Activated CD4-positive, alpha-beta T cell treated with anti-CD3 and anti-CD28 coated beads, Interleukin-2, amount 10 ng/mL, durations not matched to agents 24 days and 14 days (primary cell): Measurements from ENCODE around the gene CFAP69. TPM values are rescaled to one million over a fixed set of nuclear protein-coding genes. Genes with fewer than 3 reads are reported as not detected.
"Not testable (repeated sequence)": the region's sequence is repeated elsewhere in the genome, so short reads cannot be mapped to it uniquely, and the experiment has no call there.

Experiments used
- DNase-seq: peaks from one replicate; pipeline ENCODE4 v3.0.0; 2022
- H3K27ac Mint-ChIP-seq: one replicate; pipeline ENCODE4 v1.8.0; 2022; ENCODE audit warnings: mild to moderate bottlenecking, mixed read lengths
- H3K27me3 Mint-ChIP-seq: one replicate; pipeline ENCODE4 v1.8.0; 2022; ENCODE audit warnings: mixed read lengths
- H3K36me3 Mint-ChIP-seq: one replicate; pipeline ENCODE4 v1.8.0; 2022; ENCODE audit warnings: low read depth, mild to moderate bottlenecking, mixed read lengths
- H3K4me1 Mint-ChIP-seq: one replicate; pipeline ENCODE4 v1.8.0; 2021; ENCODE audit warnings: mixed read lengths
- H3K4me3 Mint-ChIP-seq: one replicate; pipeline ENCODE4 v1.8.0; 2022; ENCODE audit warnings: mild to moderate bottlenecking, moderate library complexity, mixed read lengths
- H3K9me3 Mint-ChIP-seq: one replicate; pipeline ENCODE4 v1.8.0; 2021; ENCODE audit warnings: mixed read lengths
- intact Hi-C: fragments of 100-400 bp; cut with micrococcal nuclease; formaldehyde crosslinking; loops from one replicate; pipeline ENCODE4 v1.15.1; 2023
- total RNA-seq: library from RNA; stranded (reverse); gene quantifications from 2 replicates; pipeline ENCODE4 v1.2.3, GENCODE V29; 2022

Gene CFAP69
- total RNA-seq, 1 donor from 2014 or later = not detected

DNA sequence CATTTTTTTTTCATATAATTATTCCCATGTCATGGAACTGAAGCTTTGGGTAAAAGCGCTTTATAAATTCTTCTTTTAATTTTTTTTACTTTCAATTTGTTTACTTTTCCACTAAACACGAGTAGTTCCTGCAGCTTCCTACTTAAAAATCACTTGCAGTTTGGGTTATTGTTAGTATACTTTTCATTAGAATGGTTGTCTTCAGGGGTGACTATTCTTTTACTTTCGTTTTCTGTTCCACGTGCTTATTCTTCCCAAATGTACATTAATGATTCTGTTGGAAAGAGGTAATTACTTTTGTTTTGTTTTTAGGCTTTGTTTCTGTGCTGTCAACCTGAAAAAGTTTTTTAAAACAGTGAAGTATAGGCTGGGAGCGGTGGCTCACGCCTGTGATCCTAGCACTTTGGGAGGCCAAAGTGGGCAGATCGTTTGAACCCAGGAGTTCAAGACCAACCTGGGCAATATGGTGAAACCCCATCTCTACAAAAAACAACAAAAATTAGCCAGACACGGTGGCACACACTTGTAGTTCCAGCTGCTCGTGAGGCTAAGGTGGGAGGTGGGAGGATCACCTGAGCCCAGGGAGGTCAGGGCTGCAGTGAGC is 5.2 kb upstream of the CFAP69 start:
- no peak overlapping the region for H3K4me3 Mint-ChIP-seq
- peaks cover 32% of the 10 kb centered on the region for H3K27me3 Mint-ChIP-seq
- intact Hi-C loops = loop anchor here (10.0 kb wide), 1 partner anchor 355 kb away; the partner anchor contains the start of gene CDK14
- H3K27ac Mint-ChIP-seq = no peak overlapping the region
- no peak for DNase-seq
- H3K36me3 Mint-ChIP-seq = no peaks in the 10 kb centered on the region
- H3K9me3 Mint-ChIP-seq = no peaks in the 10 kb centered on the region
- H3K4me1 Mint-ChIP-seq = peaks cover 6% of the 10 kb centered on the region

DNA sequence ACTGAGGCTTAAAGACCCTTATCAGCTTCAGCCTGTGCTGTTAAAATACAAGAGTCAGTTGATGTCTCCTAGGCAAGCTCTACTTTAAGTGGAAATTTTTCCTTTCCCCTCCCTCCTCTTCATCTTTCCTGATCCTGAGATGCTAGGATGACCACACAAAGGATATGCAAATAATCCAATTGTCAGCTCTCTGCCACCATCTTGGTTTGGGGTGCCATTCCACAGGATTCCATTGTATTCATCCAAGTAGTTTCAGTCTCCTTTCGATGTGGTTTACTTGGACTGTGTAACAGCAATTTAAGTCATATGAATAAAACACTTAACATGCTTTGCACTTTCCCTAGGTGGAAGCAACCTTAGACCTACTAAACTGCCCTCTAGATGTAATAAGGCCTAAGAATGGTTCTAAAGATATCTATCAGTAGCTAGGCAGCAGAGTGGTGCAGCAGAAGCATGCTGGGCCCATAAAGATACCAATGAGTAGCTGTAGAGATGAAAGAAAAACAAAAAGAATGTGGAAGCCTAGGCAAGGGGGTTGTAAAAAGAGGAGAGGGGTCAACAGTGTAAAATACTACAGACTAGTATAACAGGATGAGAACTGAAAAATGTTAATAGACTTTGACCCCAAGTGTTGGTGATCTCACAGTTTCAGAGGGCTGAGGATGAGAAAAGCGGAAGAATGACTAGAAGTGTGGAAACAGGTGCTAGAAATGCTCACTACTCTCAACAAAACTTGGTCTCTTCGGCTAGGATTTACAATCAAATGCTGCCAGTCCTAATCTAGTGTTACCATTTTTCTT is 2.4 kb upstream of the CFAP69 start:
- no peak overlapping the region for H3K4me3 Mint-ChIP-seq
- H3K27me3 Mint-ChIP-seq = peaks cover 45% of the 10 kb centered on the region
- peaks cover 12% of the 10 kb centered on the region for H3K4me1 Mint-ChIP-seq
- no peaks in the 10 kb centered on the region for H3K36me3 Mint-ChIP-seq
- DNase-seq = no peak
- no peaks in the 10 kb centered on the region for H3K9me3 Mint-ChIP-seq
- no peak overlapping the region for H3K27ac Mint-ChIP-seq
- intact Hi-C loops = loop anchor here (10.0 kb wide), 1 partner anchor 352 kb away; the partner anchor contains the start of gene CDK14

DNA sequence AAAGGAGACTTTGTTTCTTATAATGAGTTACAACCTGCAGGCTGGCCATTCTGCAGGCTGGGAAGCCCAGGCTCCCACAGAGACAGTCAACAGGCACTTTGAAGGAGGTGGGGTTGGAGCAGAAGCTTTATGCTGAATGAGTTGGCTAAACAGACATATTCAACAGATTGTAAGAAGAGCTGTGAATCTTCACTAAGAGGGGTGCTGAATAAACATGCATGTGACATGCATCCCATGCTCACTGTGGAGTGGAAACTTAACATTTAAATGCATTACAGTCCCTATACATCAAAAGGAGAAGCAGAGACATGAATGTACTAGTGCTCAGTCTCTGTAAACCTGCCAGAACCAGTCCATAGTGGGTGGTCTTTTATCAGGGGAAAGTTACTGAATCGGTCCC is 1.4 kb upstream of the CFAP69 start:
- peaks cover 12% of the 10 kb centered on the region for H3K4me1 Mint-ChIP-seq
- H3K4me3 Mint-ChIP-seq = peak overlapping the region; percentile 6
- peaks cover 42% of the 10 kb centered on the region for H3K27me3 Mint-ChIP-seq
- no peaks in the 10 kb centered on the region for H3K36me3 Mint-ChIP-seq
- no peaks in the 10 kb centered on the region for H3K9me3 Mint-ChIP-seq
- intact Hi-C loops = loop anchor here (10.0 kb wide), 1 partner anchor 351 kb away; the partner anchor contains the start of gene CDK14
- no peak for DNase-seq
- H3K27ac Mint-ChIP-seq = no peak overlapping the region

DNA sequence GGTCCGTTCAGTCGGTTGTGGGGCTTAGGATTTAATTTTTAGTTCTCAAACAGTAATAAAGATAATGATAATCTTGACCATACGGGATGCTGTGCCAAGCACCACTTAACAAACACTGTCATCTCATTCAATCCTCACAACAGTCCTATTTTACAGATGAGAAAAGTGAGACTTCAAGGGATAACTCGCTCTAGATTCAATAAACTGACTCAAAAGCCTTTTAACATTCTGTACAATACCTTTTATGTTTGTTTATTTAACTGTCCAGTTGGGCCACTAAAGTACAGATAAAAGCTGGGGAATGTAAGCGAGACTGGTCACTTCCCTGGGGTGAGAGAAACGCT is 437 bp upstream of the CFAP69 start:
- Mint-ChIP-seq H3K9me3 (no peaks in the 10 kb centered on the region), H3K27me3 (peaks cover 44% of the 10 kb centered on the region), H3K27ac (no peak overlapping the region), H3K4me3 (peak overlapping the region; percentile 85), H3K4me1 (peaks cover 12% of the 10 kb centered on the region), H3K36me3 (no peaks in the 10 kb centered on the region)
- intact Hi-C loops = loop anchor here (2.0 to 10.0 kb wide), 2 partner anchors 66 to 350 kb away; partner anchors contain the start of gene CDK14
- no peak for DNase-seq

DNA sequence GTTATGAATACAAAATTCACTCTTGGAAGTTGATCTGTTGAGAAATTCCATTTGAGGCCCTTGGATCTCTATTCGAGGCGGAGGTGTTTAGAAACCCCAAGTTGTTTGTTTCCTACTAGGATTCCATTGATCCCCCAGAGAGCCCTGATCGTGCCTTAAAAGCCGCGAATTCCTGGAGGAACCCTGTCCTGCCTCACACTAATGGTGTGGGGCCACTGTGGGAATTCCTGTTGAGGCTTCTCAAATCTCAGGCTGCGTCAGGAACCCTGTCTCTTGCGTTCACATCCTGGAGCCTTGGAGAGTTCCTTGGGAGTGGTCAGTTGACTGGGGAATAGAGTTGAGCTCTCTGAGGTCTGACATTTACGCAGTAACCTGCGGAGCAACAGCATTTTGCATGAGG is 1.2 kb downstream of the CFAP69 start:
- H3K4me3 Mint-ChIP-seq = peak overlapping the region; percentile 85

DNA sequence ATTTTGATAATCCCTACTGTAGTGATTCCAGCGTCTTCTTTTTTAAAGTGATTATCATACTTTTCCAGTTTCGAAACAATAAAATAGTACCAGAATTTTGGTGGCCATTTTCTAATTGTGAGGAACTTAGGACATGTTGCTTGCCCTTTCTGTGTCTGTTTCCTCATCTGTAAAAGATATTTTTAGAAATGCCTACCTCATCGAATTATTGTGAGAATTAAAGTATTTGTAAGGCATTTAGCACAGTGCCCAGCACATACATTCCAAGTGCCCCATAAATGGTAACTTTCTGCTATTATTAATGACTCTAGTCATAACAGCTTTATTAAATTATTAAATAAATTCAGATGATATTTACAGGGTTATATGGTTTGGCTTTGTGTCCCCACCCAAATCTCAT is 3.7 kb downstream of the CFAP69 start:
- H3K4me1 Mint-ChIP-seq = peaks cover 10% of the 10 kb centered on the region

More for the DNA sequence above, 1.2 kb downstream of the CFAP69 start:
- no peak for DNase-seq
- no peak overlapping the region for H3K27ac Mint-ChIP-seq
- H3K9me3 Mint-ChIP-seq = no peaks in the 10 kb centered on the region
- H3K27me3 Mint-ChIP-seq = peaks cover 51% of the 10 kb centered on the region
- intact Hi-C loops = loop anchor here (5.0 to 10.0 kb wide), 2 partner anchors 94 to 349 kb away; partner anchors contain the start of genes CDK14 and STEAP1
- no peaks in the 10 kb centered on the region for H3K36me3 Mint-ChIP-seq
- peaks cover 10% of the 10 kb centered on the region for H3K4me1 Mint-ChIP-seq

DNA sequence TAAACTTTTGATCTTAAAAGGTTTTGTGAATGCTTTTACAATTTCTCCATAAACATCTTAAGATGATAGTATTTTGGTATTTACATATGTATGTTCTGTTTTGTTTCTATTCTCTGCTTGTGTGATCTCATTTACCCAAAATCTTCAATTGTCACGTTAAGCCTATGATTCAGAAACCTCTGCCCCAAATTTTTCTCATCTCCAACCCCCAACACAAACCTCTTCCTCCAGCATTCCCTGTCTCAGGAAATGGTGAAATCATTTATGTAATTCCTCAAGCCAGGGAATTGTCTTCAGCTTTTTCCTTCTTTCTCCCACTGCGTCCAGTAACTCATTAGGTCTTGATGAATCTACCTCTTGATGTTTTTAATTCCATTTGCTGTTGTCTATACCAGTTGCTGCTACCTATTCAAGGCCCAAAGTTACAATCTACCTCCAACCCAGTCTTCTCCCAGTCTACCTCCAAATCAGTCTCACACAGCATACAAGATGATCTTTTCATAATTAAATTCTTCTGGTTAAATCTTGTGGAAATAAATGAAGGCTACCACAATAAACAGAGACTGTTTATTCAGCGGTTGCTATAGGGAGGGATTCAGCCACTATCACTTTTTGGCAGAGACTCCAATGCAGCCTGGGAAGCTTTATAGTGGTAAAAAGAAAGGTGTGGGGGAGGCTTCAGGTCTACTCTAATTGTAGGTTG is 5.8 kb downstream of the CFAP69 start:
- Mint-ChIP-seq H3K4me3 (no peak overlapping the region), H3K4me1 (peaks cover 1% of the 10 kb centered on the region), H3K36me3 (no peaks in the 10 kb centered on the region), H3K9me3 (no peaks in the 10 kb centered on the region), H3K27me3 (peaks cover 32% of the 10 kb centered on the region), H3K27ac (no peak overlapping the region)
- DNase-seq = no peak
- intact Hi-C loops = no loop called here

More for the DNA sequence above, 3.7 kb downstream of the CFAP69 start:
- Mint-ChIP-seq H3K27ac (no peak overlapping the region), H3K27me3 (peaks cover 42% of the 10 kb centered on the region), H3K4me3 (no peak overlapping the region), H3K36me3 (no peaks in the 10 kb centered on the region), H3K9me3 (no peaks in the 10 kb centered on the region)
- intact Hi-C loops = loop anchor here (5.0 to 10.0 kb wide), 2 partner anchors 96 to 346 kb away; partner anchors contain the start of genes CDK14 and STEAP1
- DNase-seq = no peak

DNA sequence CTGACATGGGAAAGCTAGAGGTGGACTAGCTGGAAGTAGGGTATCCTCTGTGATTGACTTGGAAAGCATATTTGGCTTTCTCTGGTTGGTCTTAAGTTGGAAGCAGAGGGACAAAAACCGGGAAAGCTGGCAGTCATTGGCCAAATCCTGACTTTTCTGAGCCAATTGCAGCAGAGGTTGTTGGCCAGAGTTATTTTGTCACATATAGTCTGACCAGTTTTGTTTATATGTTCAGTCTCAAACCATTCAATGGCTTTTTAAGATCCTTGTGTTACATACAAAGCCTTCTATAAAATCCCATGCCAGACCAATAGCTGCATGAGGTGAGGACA is 6.3 kb downstream of the CFAP69 start:
- H3K27ac Mint-ChIP-seq = no peak overlapping the region
- H3K27me3 Mint-ChIP-seq = peaks cover 28% of the 10 kb centered on the region
- intact Hi-C loops = no loop called here
- H3K4me1 Mint-ChIP-seq = no peaks in the 10 kb centered on the region
- no peak overlapping the region for H3K4me3 Mint-ChIP-seq
- no peaks in the 10 kb centered on the region for H3K9me3 Mint-ChIP-seq
- no peak for DNase-seq
- no peaks in the 10 kb centered on the region for H3K36me3 Mint-ChIP-seq

DNA sequence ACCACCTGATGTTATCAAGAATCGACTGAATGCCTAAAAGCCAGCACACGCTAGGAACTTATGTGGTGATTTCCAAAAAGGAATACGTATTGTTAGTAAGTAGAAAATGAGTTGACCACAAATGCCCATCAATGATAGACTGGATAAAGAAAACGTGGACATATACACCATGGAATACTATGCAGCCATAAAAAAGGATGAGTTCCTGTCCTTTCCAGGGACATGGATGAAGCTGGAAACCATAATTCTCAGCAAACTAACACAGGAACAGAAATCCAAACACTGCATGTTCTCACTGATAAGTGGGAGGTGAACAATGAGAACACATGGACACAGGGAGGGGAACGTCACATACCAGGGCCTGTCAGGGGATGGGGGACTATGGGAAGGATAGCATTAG is 11.0 kb downstream of the CFAP69 start:
- H3K4me3 Mint-ChIP-seq, H3K4me1 Mint-ChIP-seq, DNase-seq, H3K9me3 Mint-ChIP-seq, H3K36me3 Mint-ChIP-seq, intact Hi-C loops, H3K27ac Mint-ChIP-seq: not testable (repeated sequence)
- H3K27me3 Mint-ChIP-seq = peaks cover 17% of the 10 kb centered on the region

DNA sequence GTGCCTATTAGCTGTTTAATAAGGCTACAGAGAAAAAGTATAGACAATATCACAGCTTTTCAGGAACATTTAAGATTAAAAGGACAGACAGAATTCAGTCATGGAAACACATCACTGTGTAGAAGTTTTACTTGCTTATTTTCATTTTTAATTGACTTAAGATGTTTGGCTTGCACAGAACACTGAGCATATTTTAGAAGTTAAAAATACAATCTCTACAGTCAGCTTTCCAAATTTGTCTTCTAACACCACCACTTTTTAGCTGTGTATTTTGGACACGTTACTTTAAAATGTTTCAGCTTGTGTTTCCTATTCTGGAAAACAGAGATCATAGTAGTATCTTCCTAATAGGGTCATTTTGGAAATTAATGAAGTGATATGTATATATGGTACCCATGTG is 11.8 kb downstream of the CFAP69 start:
- Mint-ChIP-seq H3K27ac (no peak overlapping the region), H3K9me3 (no peaks in the 10 kb centered on the region), H3K4me3 (no peak overlapping the region), H3K27me3 (peaks cover 17% of the 10 kb centered on the region), H3K36me3 (no peaks in the 10 kb centered on the region), H3K4me1 (no peaks in the 10 kb centered on the region)
- intact Hi-C loops = no loop called here
- DNase-seq = no peak

DNA sequence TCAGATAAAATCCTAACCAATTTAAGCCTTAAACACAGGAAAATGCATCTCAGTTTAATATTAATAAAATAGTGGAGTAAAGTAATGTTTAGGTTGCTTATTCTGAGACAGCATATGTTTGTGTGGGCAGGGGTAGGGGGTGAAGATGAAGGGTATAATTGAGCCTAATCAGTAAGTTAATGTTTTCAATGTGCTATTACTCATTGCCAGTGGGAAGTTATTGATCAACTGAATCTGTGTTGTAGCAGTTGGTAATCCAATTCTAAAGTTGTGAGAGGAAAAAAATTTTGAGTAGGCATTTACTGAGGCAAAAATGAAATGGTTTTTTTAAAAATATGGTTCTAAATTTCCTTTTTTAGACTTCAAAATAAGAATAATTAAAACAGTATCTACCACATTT is 16.5 kb downstream of the CFAP69 start:
- Mint-ChIP-seq H3K9me3 (no peaks in the 10 kb centered on the region), H3K4me1 (no peaks in the 10 kb centered on the region), H3K27ac (no peak overlapping the region), H3K4me3 (no peak overlapping the region), H3K27me3 (peaks cover 12% of the 10 kb centered on the region), H3K36me3 (no peaks in the 10 kb centered on the region)
- intact Hi-C loops = no loop called here
- no peak for DNase-seq

DNA sequence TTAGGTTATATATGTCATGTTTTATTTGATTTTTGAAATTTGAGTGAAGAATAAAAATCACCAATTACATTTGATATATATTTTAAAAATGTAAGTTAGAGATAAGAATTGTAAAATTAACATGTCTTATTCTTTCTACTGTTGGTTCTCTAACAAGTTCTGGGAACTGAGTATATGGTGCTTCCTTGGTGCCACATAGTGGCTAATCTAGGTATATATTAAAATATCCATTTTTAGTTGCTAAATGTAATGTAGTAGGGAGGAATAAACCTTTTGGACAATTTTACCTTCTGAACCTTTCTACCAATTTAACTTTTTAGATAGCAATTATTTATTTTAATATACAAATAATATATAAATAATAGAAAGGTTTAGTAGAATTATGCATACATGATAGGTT is 17.5 kb downstream of the CFAP69 start:
- no peaks in the 10 kb centered on the region for H3K36me3 Mint-ChIP-seq
- DNase-seq = no peak
- H3K9me3 Mint-ChIP-seq = no peaks in the 10 kb centered on the region
- no peak overlapping the region for H3K4me3 Mint-ChIP-seq
- intact Hi-C loops = loop anchor here (1.0 to 2.0 kb wide), 2 partner anchors 108 to 164 kb away; partner anchors contain the start of gene STEAP1
- peaks cover 9% of the 10 kb centered on the region for H3K27me3 Mint-ChIP-seq
- no peak overlapping the region for H3K27ac Mint-ChIP-seq
- no peaks in the 10 kb centered on the region for H3K4me1 Mint-ChIP-seq

DNA sequence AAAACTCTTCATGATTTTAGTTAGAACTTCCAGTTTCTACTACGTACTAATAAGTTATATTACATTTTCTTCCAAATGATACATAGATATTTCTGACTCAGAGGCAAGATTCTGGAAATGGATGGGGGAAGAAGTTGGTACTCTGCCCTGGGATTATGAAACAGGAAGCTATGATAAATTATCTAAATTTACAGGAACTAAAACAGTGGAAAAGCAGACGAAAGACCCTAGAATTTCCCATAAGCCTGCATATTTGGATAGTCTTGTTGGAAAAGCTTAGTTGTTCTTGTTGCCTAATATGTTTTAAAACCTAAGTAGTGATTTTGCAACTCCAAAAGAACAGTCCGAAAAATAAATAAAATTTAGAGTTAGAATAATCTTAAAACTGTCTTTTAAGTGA is 21.8 kb downstream of the CFAP69 start:
- H3K4me1 Mint-ChIP-seq = no peaks in the 10 kb centered on the region
- DNase-seq = no peak
- peaks cover 9% of the 10 kb centered on the region for H3K27me3 Mint-ChIP-seq
- intact Hi-C loops = no loop called here
- no peaks in the 10 kb centered on the region for H3K36me3 Mint-ChIP-seq
- no peak overlapping the region for H3K27ac Mint-ChIP-seq
- no peak overlapping the region for H3K4me3 Mint-ChIP-seq
- no peaks in the 10 kb centered on the region for H3K9me3 Mint-ChIP-seq
